Neural progenitor cell (in vitro differentiated cells): ENCODE data around the gene P3H3. TPM values are rescaled to one million over a fixed set of nuclear protein-coding genes. Genes with fewer than 3 reads are reported as not detected.
A peak's percentile ranks its signal among the peaks of the same experiment; 100 is the strongest.

ENCODE experiments used
- DNase-seq: peaks from one replicate; pipeline ENCODE4 v3.0.0-alpha.2; 2016; ENCODE audit warnings: low spot score
- H2AFZ ChIP-seq: fragments of 200-600 bp; sonication (generic); replicated peaks from 2 replicates; pipeline ENCODE4 v1.6.1; 2016; ENCODE audit warnings: antibody characterized with exemption
- H3F3A ChIP-seq: fragments of 200-600 bp; sonication (generic); 2 replicates; pipeline ENCODE4 v1.6.1; 2016; ENCODE audit warnings: antibody characterized with exemption, low read depth
- H3K27ac ChIP-seq: fragments of 200-600 bp; sonication (generic); 2 replicates; pipeline ENCODE4 v1.5.1; 2016; ENCODE audit warnings: mild to moderate bottlenecking
- H3K27me3 ChIP-seq: fragments of 200-600 bp; sonication (generic); 2 replicates; pipeline ENCODE4 v1.6.1; 2016; ENCODE audit warnings: mild to moderate bottlenecking, moderate library complexity
- H3K36me3 ChIP-seq: fragments of 200-600 bp; sonication (generic); 2 replicates; pipeline ENCODE4 v1.5.1; 2016
- H3K4me1 ChIP-seq: fragments of 200-600 bp; sonication (generic); 2 replicates; pipeline ENCODE4 v1.6.1; 2016; ENCODE audit warnings: mixed run types
- H3K4me2 ChIP-seq: fragments of 200-600 bp; sonication (generic); 2 replicates; pipeline ENCODE4 v1.6.1; 2016
- H3K4me3 ChIP-seq: fragments of 200-600 bp; sonication (generic); 2 replicates; pipeline ENCODE4 v1.5.1; 2016
- H3K79me2 ChIP-seq: fragments of 200-600 bp; sonication (generic); 2 replicates; pipeline ENCODE4 v1.6.1; 2016; ENCODE audit warnings: low read depth
- H3K9ac ChIP-seq: fragments of 200-600 bp; sonication (generic); 2 replicates; pipeline ENCODE4 v1.6.1; 2016
- H3K9me3 ChIP-seq: fragments of 200-600 bp; sonication (generic); 2 replicates; pipeline ENCODE4 v1.5.1; 2016; ENCODE audit warnings: low read depth
- H4K20me1 ChIP-seq: fragments of 200-600 bp; sonication (generic); 2 replicates; pipeline ENCODE4 v1.6.1; 2016; ENCODE audit warnings: low read depth
- H3K27ac Mint-ChIP-seq: 3 replicates; pipeline ENCODE4 v1.8.0; 2021; ENCODE audit warnings: mixed read lengths
- H3K27me3 Mint-ChIP-seq: 2 replicates; pipeline ENCODE4 v1.8.0; 2022; ENCODE audit warnings: low read depth, mild to moderate bottlenecking, inconsistent platforms, moderate library complexity, mixed read lengths; ENCODE audit not compliant: insufficient read depth
- H3K36me3 Mint-ChIP-seq: 3 replicates; pipeline ENCODE4 v1.8.0; 2021; ENCODE audit warnings: mixed read lengths
- H3K4me1 Mint-ChIP-seq: 3 replicates; pipeline ENCODE4 v1.8.0; 2021; ENCODE audit warnings: mixed read lengths
- H3K4me3 Mint-ChIP-seq: 3 replicates; pipeline ENCODE4 v1.8.0; 2021; ENCODE audit warnings: mild to moderate bottlenecking, moderate library complexity, mixed read lengths
- H3K9me3 Mint-ChIP-seq: 3 replicates; pipeline ENCODE4 v1.8.0; 2020; ENCODE audit warnings: mixed read lengths
- CTCF ChIP-seq: fragments of 200-600 bp; sonication (generic); IDR thresholded peaks from 2 replicates; pipeline ENCODE4 v1.5.1; 2017; ENCODE audit warnings: antibody characterized with exemption, mild to moderate bottlenecking
- EZH2 ChIP-seq: fragments of 200-600 bp; sonication (generic); IDR thresholded peaks from 2 replicates; pipeline ENCODE4 v1.6.1; 2017; ENCODE audit warnings: antibody characterized with exemption, mild to moderate bottlenecking, moderate library complexity
- EZH2phosphoT487 ChIP-seq: fragments of 200-600 bp; sonication (generic); IDR thresholded peaks from 2 replicates; pipeline ENCODE4 v1.6.1; 2017; ENCODE audit warnings: antibody characterized with exemption
- total RNA-seq: library from RNA; depleted of rRNA; stranded (reverse); fragments of >200 nt; gene quantifications from 2 replicates; pipeline ENCODE4 v1.2.3, GENCODE V29; 2015; ENCODE audit warnings: low replicate concordance

P3H3 gene
- total RNA-seq, 1 donor from 2014 or later: 14.1 TPM

GRCh38 chr12:6854036-6854435 is 25.8 kb downstream of the P3H3 start:
- peaks cover 19% of the 10 kb centered on the region for H3K4me1 ChIP-seq
- Mint-ChIP-seq H3K9me3 (no peaks in the 10 kb centered on the region), H3K4me1 (peaks cover 32% of the 10 kb centered on the region), H3K36me3 (peaks cover 29% of the 10 kb centered on the region), H3K27me3 (peaks cover 7% of the 10 kb centered on the region), H3K27ac (peak overlapping the region; percentile 47), H3K4me3 (peak overlapping the region; percentile 93)
- no peak for DNase-seq
- H3K79me2 ChIP-seq: peaks cover 48% of the 10 kb centered on the region
- peaks cover 4% of the 10 kb centered on the region for H3K36me3 ChIP-seq
- H4K20me1 ChIP-seq: peaks cover 28% of the 10 kb centered on the region
- no peak overlapping the region for H3K27ac ChIP-seq
- no peak overlapping the region for H3K4me2 ChIP-seq
- no peak overlapping the region for H3K4me3 ChIP-seq
- H3F3A ChIP-seq: peaks cover 25% of the 10 kb centered on the region
- H3K9me3 ChIP-seq: no peaks in the 10 kb centered on the region
- no peak overlapping the region for H3K9ac ChIP-seq
- TF ChIP-seq EZH2: no peak
- no peak for TF ChIP-seq CTCF
- no peak for TF ChIP-seq EZH2phosphoT487
- no peaks in the 10 kb centered on the region for H3K27me3 ChIP-seq
- no peak overlapping the region for H2AFZ ChIP-seq

GRCh38 chr12:6855322-6855721 is 27.1 kb downstream of the P3H3 start:
- H4K20me1 ChIP-seq: peaks cover 15% of the 10 kb centered on the region
- no peak for DNase-seq
- no peak overlapping the region for H3K4me2 ChIP-seq
- H3K9me3 ChIP-seq: no peaks in the 10 kb centered on the region
- H3K27ac Mint-ChIP-seq: no peak overlapping the region
- no peaks in the 10 kb centered on the region for H3K27me3 ChIP-seq
- peaks cover 27% of the 10 kb centered on the region for H3K36me3 Mint-ChIP-seq
- no peak overlapping the region for H2AFZ ChIP-seq
- peaks cover 23% of the 10 kb centered on the region for H3F3A ChIP-seq
- H3K4me3 Mint-ChIP-seq: no peak overlapping the region
- TF ChIP-seq EZH2phosphoT487 (no peak), EZH2 (no peak), CTCF (no peak)
- no peak overlapping the region for H3K9ac ChIP-seq
- H3K4me1 ChIP-seq: peaks cover 10% of the 10 kb centered on the region
- H3K36me3 ChIP-seq: peaks cover 4% of the 10 kb centered on the region
- peaks cover 19% of the 10 kb centered on the region for H3K4me1 Mint-ChIP-seq
- peaks cover 5% of the 10 kb centered on the region for H3K27me3 Mint-ChIP-seq
- H3K79me2 ChIP-seq: peaks cover 35% of the 10 kb centered on the region
- no peak overlapping the region for H3K4me3 ChIP-seq
- H3K27ac ChIP-seq: no peak overlapping the region
- no peaks in the 10 kb centered on the region for H3K9me3 Mint-ChIP-seq

- Histone ChIP-seq H3F3A (no peaks in the 10 kb centered on the region), H3K79me2 (peaks cover 17% of the 10 kb centered on the region), H3K4me2 (no peak overlapping the region), H3K36me3 (peaks cover 4% of the 10 kb centered on the region), H3K9ac (no peak overlapping the region), H3K4me1 (no peaks in the 10 kb centered on the region), H3K4me3 (no peak overlapping the region), H3K27me3 (no peaks in the 10 kb centered on the region), H3K9me3 (no peaks in the 10 kb centered on the region), H2AFZ (no peak overlapping the region), H3K27ac (no peak overlapping the region), H4K20me1 (peaks cover 7% of the 10 kb centered on the region)
- Mint-ChIP-seq H3K4me3 (no peak overlapping the region), H3K36me3 (peaks cover 44% of the 10 kb centered on the region), H3K27me3 (peaks cover 4% of the 10 kb centered on the region), H3K4me1 (peaks cover 4% of the 10 kb centered on the region), H3K9me3 (no peaks in the 10 kb centered on the region), H3K27ac (no peak overlapping the region)
- TF ChIP-seq EZH2phosphoT487 (no peak), CTCF (no peak), EZH2 (no peak)
- no peak for DNase-seq
Observed at GRCh38 chr12:6858799-6859198, 30.6 kb downstream of the P3H3 start.
